Activated T-cell treated with anti-CD3 and anti-CD28 coated beads, Interleukin-2, amount 50 U/mL, for 72 hours (primary cell): Measurements from ENCODE around the gene CLMP. TPM values are rescaled to one million over a fixed set of nuclear protein-coding genes. Genes with fewer than 3 reads are reported as not detected.
"Not testable (repeated sequence)": the region's sequence is repeated elsewhere in the genome, so short reads cannot be mapped to it uniquely, and the experiment has no call there.

Source experiments
- ATAC-seq, 2 donors: fragments of 150-1000 bp; cut with Tn5 transposase; replicated peaks in 1 of 2; 2 replicates each; pipeline ENCODE4 v1.10.0; 2021; ENCODE audit warnings: moderate library complexity in 2 of 2, mild to moderate bottlenecking in 1 of 2
- DNase-seq, 2 donors: peaks; one replicate each; pipeline ENCODE4 v3.0.0; 2021 to 2022; ENCODE audit warnings: mixed read lengths in 1 of 2
- H3K27ac Mint-ChIP-seq: one replicate; pipeline ENCODE4 v1.8.0; 2022; ENCODE audit warnings: mild to moderate bottlenecking, moderate library complexity, mixed read lengths
- H3K27me3 Mint-ChIP-seq: one replicate; pipeline ENCODE4 v1.8.0; 2022; ENCODE audit warnings: low read depth, mixed read lengths
- H3K36me3 Mint-ChIP-seq, 2 donors: one replicate each; pipeline ENCODE4 v1.8.0; 2022; ENCODE audit warnings: mixed read lengths in 2 of 2, mild to moderate bottlenecking in 1 of 2; ENCODE audit not compliant: insufficient read depth in 2 of 2
- H3K4me1 Mint-ChIP-seq: one replicate; pipeline ENCODE4 v1.8.0; 2022; ENCODE audit warnings: low read depth, mixed read lengths
- H3K4me3 Mint-ChIP-seq, 2 donors: one replicate each; pipeline ENCODE4 v1.8.0; 2022; ENCODE audit warnings: mild to moderate bottlenecking in 2 of 2, mixed read lengths in 2 of 2, moderate library complexity in 2 of 2
- H3K9me3 Mint-ChIP-seq, 2 donors: one replicate each; pipeline ENCODE4 v1.8.0; 2022; ENCODE audit warnings: mixed read lengths in 2 of 2
- total RNA-seq, 2 donors: library from RNA; stranded (reverse); gene quantifications; one replicate each; pipeline ENCODE4 v1.2.3, GENCODE V29; 2022

CLMP gene
- total RNA-seq, 2 donors from 2014 or later, result 0.17 to 0.19 TPM

DNA sequence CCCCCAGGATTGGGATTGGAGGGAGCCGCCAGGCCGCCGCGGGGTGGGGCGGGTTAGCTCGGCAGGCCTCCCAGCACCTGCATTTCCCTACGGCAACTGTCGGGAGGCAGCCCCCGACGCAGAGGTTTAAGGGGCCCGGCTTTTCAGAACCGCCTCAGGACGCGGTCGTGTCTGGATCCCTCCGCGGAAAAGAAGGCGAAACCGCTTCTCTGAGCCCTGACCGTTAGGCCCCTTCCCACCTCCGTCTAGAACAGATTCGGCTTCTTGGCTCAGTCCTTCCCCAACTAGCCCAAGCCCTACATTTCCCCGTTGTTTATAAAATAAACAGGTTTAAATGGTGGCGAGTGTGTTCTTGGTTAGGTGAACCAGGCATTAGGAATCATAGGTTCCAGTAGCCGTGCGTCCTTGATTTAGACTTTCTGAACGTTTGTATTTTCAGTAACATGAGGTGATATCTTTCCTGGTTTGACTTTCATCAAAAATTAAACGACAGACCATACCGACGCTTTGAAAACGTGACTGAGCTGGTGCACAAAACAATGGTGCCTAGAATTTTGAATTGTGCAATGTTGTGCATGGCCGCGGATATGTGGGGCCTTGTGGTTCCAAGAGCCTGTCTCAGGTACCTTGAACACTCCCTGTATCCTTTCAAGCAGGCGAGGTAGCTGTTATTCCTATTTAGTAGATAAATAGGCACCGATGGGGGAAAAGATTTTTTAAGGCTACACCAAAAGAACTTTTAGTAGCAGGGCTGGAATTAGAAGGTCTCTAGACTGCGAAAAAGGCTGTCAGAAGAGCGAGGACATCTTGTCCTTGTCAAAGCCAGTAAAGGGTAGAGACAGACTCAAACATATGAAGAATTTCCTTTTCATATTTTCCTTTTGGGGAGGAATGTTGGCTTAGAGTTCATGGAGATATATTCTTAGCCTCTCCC lies 131.9 kb downstream of the CLMP start:
- H3K27me3 Mint-ChIP-seq, result no peaks in the 10 kb centered on the region
- peaks cover 63% of the 10 kb centered on the region for H3K4me1 Mint-ChIP-seq
- peaks cover 39 to 44% of the 10 kb centered on the region in 2 donors for H3K36me3 Mint-ChIP-seq
- no peaks in the 10 kb centered on the region for H3K9me3 Mint-ChIP-seq
- DNase-seq (peak; percentile 46 to 57), ATAC-seq (no peak)
- H3K27ac Mint-ChIP-seq, result peak overlapping the region; percentile 100
- peak overlapping the region; percentile 99 for H3K4me3 Mint-ChIP-seq

DNA sequence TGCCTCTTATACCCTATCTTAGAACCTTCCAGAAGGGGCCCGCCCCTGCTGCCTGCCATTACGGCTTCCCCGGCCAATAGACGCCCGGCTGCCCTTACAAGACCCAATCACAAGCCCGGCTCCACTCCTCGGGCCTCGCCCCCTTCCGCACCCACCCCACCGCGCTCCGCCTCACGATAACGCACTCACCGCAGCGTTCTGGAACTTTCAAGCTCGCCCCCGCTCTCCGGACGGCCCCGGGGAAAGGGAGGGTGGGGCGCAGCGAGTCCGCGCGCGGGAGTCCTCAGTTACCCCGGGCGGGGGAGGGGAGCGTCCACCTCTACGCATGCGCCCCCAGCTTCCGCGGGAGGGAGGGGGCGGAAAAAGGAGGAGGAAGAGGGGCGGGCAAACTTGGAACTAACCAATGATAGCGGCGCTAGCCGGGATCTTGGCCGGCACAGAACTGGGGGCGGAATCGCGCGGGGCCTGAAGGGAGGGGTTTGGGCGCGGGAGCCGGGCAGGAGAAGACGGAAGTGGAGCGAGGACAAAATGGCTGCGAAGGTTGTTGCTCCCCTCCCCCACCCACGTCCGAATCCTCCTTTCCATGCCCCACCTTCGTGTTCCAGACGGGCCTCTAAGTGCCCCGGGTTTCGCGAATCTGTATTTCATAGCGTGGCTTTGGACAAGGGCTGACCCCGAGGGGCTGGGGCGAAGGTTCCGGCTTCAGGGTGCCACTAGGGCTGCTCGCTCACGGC lies 132.7 kb downstream of the CLMP start:
- peak overlapping the region; percentile 99 for H3K4me3 Mint-ChIP-seq

DNA sequence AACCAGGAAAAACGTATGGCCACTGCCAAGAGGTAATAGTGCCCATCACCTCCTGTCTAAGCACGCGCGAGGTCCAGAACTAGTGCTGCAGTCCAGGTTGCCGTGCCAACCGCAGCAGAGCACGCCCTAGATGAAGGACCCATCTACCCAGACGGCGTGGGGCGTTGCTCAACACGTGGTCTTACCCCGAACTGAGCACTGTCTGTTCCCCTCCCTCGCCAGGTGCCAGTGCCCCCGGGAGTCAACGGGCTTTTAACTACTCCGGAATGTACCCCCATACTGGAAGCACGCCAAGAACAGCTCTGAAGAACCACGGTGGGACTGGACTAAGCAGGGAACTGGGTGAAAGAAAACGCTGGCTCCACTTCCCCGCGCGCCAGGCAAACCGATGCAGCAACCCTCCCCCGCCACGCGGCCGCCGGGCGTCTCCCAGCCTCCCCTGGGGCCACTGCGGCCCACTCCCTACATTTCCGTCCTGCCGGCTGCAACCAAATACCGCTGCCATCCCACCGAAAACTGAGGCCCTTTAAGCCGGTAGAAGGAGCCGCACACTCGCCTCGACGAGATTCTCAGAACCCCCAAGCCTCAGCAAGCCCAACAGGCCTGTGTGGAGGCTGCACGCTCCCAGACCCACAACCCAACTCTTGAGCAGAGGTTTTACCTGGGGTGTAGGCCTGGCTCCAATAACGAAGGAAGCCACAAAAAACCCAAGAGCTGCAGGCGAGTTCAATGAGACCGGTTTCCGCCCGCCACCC lies 133.5 kb downstream of the CLMP start, which contains the start of gene HSPA8:
Gene HSPA8, minus strand, starts transcription at position 734 of the 755 bp plus-strand sequence. CDS start 812 bp downstream, outside the sequence.
- peak; percentile 8 to 15 for ATAC-seq
- H3K4me1 Mint-ChIP-seq, result peaks cover 77% of the 10 kb centered on the region
- no peaks in the 10 kb centered on the region for H3K27me3 Mint-ChIP-seq
- peak within 1 kb of the TSS; percentile 99 for H3K4me3 Mint-ChIP-seq
- peak; percentile 62 to 64 for DNase-seq
- H3K36me3 Mint-ChIP-seq, result peaks cover 44 to 57% of the 10 kb centered on the region in 2 donors
- H3K9me3 Mint-ChIP-seq, result no peaks in the 10 kb centered on the region
- H3K27ac Mint-ChIP-seq, result peak within 1 kb of the TSS; percentile 100

More for the DNA sequence above, 132.7 kb downstream of the CLMP start:
- peak; percentile 100 for DNase-seq
- no peaks in the 10 kb centered on the region for H3K9me3 Mint-ChIP-seq
- peak; percentile 86 to 89 for ATAC-seq
- no peaks in the 10 kb centered on the region for H3K27me3 Mint-ChIP-seq
- H3K4me1 Mint-ChIP-seq, result peaks cover 71% of the 10 kb centered on the region
- H3K36me3 Mint-ChIP-seq, result peaks cover 41 to 53% of the 10 kb centered on the region in 2 donors
- H3K27ac Mint-ChIP-seq, result peak overlapping the region; percentile 100

DNA sequence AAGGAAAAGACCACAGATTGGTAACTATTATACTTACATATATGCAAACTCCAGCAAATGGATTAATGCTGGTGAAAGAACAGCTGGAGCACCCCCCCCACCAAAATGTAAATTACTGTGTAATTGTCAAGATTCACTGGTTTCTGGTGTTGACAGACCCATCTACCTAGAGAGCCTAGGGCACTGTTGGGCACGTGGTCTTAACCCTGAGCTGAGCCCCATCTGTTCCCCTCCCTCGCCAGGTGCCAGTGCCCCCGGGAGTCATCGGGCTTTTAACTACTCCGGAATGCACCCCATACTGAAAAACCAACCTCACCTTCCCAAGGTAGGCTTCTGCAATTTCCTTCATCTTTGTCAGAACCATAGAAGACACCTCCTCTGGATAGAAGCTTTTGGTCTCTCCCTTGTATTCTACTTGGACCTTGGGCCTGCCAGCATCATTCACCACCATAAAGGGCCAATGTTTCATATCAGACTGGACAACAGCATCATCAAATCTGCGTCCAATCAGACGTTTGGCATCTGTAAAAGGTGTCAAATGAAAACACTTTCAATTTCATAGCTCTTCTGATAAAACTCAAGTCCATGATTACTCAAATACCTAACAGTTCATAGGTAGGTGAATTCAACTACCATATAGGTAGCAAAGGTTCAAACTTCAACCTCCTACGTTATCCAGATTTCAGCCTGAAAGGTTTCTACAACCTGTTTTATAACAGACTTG lies 134.6 kb downstream of the CLMP start:
- H3K4me3 Mint-ChIP-seq, result peak overlapping the region; percentile 99
- H3K27ac Mint-ChIP-seq, result peak overlapping the region; percentile 100
- H3K4me1 Mint-ChIP-seq, result peaks cover 77% of the 10 kb centered on the region
- DNase-seq (peak in 1 of 2 donors; percentile 24), ATAC-seq (no peak)
- H3K27me3 Mint-ChIP-seq, result no peaks in the 10 kb centered on the region
- peaks cover 44 to 66% of the 10 kb centered on the region in 2 donors for H3K36me3 Mint-ChIP-seq
- no peaks in the 10 kb centered on the region for H3K9me3 Mint-ChIP-seq

DNA sequence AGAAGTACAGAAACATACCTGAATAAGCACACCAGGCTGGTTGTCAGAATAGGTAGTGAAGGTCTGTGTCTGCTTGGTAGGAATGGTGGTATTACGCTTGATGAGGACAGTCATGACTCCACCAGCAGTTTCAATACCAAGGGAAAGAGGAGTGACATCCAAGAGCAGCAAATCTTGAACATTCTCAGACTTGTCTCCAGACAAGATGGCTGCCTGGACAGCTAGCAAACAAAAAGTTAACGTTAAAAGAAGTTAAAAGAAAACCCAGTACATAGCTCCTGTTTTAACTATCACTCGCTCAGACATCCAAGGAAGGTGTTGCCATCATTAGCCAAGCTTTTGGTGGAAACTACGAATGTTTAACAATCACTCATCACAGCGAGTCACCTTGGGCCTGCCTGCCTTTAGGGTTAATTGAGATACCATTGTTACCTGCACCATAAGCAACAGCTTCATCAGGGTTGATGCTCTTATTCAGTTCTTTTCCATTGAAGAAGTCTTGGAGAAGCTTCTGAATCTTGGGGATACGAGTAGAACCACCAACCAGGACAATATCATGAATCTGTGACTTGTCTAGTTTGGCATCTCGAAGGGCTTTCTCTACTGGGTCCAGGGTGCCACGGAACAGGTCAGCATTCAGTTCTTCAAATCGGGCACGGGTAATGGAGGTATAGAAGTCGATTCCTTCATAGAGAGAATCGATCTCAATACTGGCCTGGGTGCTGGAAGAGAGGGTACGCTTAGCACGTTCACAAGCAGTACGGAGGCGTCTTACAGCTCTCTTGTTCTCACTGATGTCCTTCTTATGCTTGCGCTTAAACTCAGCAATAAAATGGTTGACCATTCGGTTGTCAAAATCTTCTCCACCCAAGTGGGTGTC lies 135.8 kb downstream of the CLMP start:
- not testable (repeated sequence) for H3K27me3 Mint-ChIP-seq, ATAC-seq, H3K9me3 Mint-ChIP-seq, DNase-seq
- Mint-ChIP-seq H3K4me1 (peaks cover 76% of the 10 kb centered on the region), H3K4me3 (peak overlapping the region; percentile 99), H3K36me3 (peaks cover 44 to 66% of the 10 kb centered on the region in 2 donors), H3K27ac (peak overlapping the region; percentile 100)

DNA sequence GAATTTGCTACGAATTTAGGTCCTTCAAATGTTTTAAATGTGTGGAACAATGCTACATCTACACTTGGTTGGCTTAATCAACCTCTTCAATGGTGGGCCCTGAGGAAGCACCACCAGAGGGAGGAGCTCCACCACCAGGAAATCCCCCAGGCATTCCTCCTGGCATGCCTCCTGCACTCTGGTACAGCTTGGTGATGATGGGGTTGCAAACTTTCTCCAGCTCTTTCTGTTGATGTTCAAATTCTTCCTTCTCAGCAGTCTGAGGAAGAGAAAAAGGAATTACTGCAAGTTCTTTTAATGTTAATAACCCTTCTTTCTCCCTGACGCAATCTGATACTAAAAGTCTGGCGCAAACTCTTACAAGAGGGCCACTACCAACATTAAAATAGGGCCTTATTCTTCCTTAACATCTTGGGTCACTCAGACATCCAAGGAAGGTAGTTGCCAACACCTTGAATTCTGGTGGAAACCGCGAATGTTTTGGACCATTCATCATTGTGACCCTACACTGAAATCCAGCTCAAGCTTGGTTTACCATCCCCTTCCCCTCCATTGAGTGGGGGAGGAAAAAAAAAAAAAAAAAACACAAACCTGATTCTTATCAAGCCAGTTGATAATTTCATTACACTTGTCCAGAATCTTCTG lies 137.3 kb downstream of the CLMP start:
- DNase-seq (no peak), ATAC-seq (no peak)
- no peaks in the 10 kb centered on the region for H3K9me3 Mint-ChIP-seq
- peaks cover 40 to 60% of the 10 kb centered on the region in 2 donors for H3K36me3 Mint-ChIP-seq
- H3K4me1 Mint-ChIP-seq, result peaks cover 73% of the 10 kb centered on the region
- H3K27ac Mint-ChIP-seq, result peak overlapping the region; percentile 100
- H3K27me3 Mint-ChIP-seq, result no peaks in the 10 kb centered on the region
- H3K4me3 Mint-ChIP-seq, result peak overlapping the region; percentile 99

DNA sequence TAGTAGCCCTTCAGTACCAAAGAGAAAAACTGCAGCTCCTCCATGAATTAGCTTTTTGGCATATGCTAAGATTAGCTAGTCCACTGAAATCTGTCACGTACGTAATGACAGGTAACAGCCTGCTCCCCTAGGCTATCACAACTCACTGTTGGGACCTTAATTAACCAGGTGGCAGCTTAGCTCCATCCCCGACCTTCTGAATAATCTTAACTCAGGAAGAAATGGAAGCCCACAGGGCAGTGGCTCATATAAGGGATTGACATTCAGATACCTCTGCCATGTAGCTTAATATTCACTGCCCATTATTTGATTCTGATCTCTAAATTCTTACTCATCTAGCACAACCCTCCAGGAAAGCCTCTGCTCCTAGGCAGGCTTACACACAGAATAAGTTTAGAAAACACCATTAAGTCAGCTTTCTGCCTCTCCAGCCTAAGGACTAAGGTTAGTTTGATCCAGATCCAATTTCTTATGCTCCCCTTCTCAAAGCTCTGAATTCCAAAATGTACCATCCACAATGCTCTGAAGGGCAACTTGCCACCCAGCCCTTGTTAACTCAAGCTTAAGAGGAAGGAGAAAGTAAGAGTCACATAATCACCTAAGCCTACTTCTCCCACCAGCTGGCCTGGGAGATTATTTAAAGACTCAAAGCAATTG lies 138.1 kb downstream of the CLMP start:
- H3K36me3 Mint-ChIP-seq, result peaks cover 39 to 59% of the 10 kb centered on the region in 2 donors
- no peaks in the 10 kb centered on the region for H3K9me3 Mint-ChIP-seq
- ATAC-seq, result peak in 1 of 2 donors; percentile 3
- H3K27me3 Mint-ChIP-seq, result no peaks in the 10 kb centered on the region
- H3K4me1 Mint-ChIP-seq, result peaks cover 72% of the 10 kb centered on the region
- peak overlapping the region; percentile 94 for H3K27ac Mint-ChIP-seq
- no peak for DNase-seq
- peak overlapping the region; percentile 99 for H3K4me3 Mint-ChIP-seq

DNA sequence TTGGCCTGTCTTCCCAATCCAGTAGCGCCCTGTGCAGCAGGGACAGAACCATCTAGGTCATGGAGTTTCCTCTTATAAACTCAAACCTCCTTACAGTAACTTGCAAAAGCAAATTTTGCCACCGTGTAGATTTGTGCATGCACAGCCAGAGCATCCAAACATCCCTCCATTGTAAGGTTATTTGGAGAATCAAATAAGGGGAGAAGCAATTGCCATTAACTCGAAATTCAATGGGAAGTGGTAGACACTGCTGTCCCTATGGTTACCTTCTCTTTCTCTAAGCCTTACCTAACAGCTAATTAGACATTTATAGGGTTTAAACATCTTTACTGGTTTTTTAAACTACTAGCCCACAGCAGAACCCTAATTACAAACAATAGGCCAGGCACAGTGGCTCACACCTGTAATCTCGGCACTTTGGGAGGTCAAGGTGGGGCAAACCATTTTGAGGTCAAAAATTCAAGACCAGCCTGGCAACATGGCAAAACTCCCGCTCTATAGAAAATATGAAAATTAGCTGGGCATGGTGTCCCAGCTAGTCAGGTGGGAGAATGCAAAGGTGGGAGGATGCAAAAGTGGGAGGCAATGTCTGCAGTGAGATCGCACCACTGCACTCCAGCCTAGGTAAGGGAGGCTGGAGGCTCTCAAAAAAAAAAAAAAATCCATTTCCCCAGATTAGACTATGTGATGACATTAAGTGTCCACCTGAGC lies 139.7 kb downstream of the CLMP start:
- DNase-seq, result no peak
- Mint-ChIP-seq H3K4me3 (no peak overlapping the region), H3K9me3 (no peaks in the 10 kb centered on the region), H3K27ac (peak overlapping the region; percentile 94), H3K36me3 (peaks cover 25 to 44% of the 10 kb centered on the region in 2 donors), H3K27me3 (no peaks in the 10 kb centered on the region), H3K4me1 (peaks cover 63% of the 10 kb centered on the region)
- peak; percentile 0 to 7 for ATAC-seq

DNA sequence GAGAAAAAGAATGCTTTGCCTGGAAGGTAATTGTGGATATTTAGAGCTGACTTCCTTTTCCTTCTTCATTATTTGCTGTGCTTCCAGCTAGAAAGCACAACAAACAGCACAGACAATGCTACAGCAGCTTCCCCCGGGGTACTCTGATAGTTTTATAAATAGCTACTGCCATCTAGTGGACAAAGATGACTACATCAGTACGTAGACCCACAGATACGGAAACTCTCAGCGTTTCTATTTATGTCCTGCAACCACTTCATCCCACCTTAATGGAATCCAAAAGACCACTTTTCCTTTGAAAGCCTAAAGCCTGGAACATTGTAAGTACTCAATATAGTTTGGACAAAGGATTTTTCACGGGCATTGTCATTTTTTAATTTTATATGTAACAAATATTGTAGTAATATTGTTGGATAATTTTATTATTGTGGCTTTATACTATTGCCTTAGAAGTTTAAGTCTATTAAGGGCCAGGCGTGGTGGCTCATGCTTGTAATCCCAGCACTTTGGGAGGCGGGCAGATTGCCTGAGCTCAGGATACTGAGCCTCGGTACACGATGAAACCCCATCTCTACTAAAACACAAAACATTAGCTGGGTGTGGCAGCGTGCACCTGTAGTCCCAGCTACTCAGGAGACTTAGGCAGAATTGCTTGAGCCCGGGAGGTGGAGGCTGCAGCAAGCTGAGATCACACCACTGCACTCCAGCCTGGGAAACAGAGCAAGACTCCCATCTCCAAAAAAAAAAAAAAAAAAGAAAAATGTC lies 140.6 kb downstream of the CLMP start:
- peaks cover 54% of the 10 kb centered on the region for H3K4me1 Mint-ChIP-seq
- H3K27me3 Mint-ChIP-seq, result no peaks in the 10 kb centered on the region
- ATAC-seq (peak; percentile 44 to 54), DNase-seq (peak in 1 of 2 donors; percentile 40)
- H3K36me3 Mint-ChIP-seq, result peaks cover 18 to 36% of the 10 kb centered on the region in 2 donors
- no peaks in the 10 kb centered on the region for H3K9me3 Mint-ChIP-seq
- H3K27ac Mint-ChIP-seq, result peak overlapping the region; percentile 66
- H3K4me3 Mint-ChIP-seq, result no peak overlapping the region
